Measurements from ENCODE around the gene HMBS. TPM values are rescaled to one million over a fixed set of nuclear protein-coding genes. Genes with fewer than 3 reads are reported as not detected.

Gene HMBS
- total RNA-seq, 4 donors from 2014 or later, result 9.9 to 22.1 (median 14.2) TPM

GRCh38 chr11:119067371-119068222, 17.1 kb upstream of the HMBS start, which contains the start of gene VPS11:
Gene VPS11, plus strand, starts transcription at chr11:119067818. Its CDS starts 6 bp downstream, at chr11:119067824.
- Histone ChIP-seq H3K36me3 (peaks cover 5 to 36% (median 6%) of the 10 kb centered on the region in 3 donors), H3K4me3 (peak within 1 kb of the TSS; percentile 66 to 79 (median 74)), H3K27ac (peak within 1 kb of the TSS; percentile 81 to 96 (median 88)), H3K9me3 (no peaks in the 10 kb centered on the region), H3K4me1 (peaks cover 3 to 47% (median 27%) of the 10 kb centered on the region in 3 donors), H3K27me3 (no peaks in the 10 kb centered on the region)
- WGBS, 2 donors, result 0% methylated on average over 20 to 31 of the region's 49 CpGs
- intact Hi-C loops (cut with DNase I), result no loop called here
- peak in 1 of 6 experiments; percentile 48 for TF ChIP-seq CTCF (IDR thresholded peaks at IDR 0.05)
- TF ChIP-seq POLR2A (IDR thresholded peaks at IDR 0.05), result peak in 3 of 4 donors; percentile 64 to 72 (median 69)
- peak; percentile 87 for DNase-seq

- TF ChIP-seq POLR2A (IDR thresholded peaks at IDR 0.05), result no peak
- TF ChIP-seq CTCF (IDR thresholded peaks at IDR 0.05), result no peak
- H3K36me3 ChIP-seq, result peaks cover 43 to 100% (median 70%) of the 10 kb centered on the region in 3 donors
Observed at GRCh38 chr11:119077839-119078238, 6.8 kb upstream of the HMBS start.

GRCh38 chr11:119078675-119079420, 5.8 kb upstream of the HMBS start:
- 87 to 95% methylated on average over 13 to 16 of the region's 19 CpGs for whole genome bisulfite sequencing, 2 donors
- intact Hi-C loops (cut with DNase I), result no loop called here
- peaks cover 36 to 92% (median 69%) of the 10 kb centered on the region in 3 donors for H3K36me3 ChIP-seq
- H3K27me3 ChIP-seq, result no peaks in the 10 kb centered on the region
- H3K9me3 ChIP-seq, result no peaks in the 10 kb centered on the region
- H3K4me3 ChIP-seq, result no peak overlapping the region
- DNase-seq, result no peak
- TF ChIP-seq POLR2A (IDR thresholded peaks at IDR 0.05), result no peak
- TF ChIP-seq CTCF (IDR thresholded peaks at IDR 0.05), result no peak
- H3K27ac ChIP-seq, result no peak overlapping the region
- peaks cover 0 to 2% (median 0%) of the 10 kb centered on the region in 3 donors for H3K4me1 ChIP-seq

More at GRCh38 chr11:119077839-119078238, 6.8 kb upstream of the HMBS start:
- intact Hi-C loops (cut with DNase I), result no loop called here
- no peaks in the 10 kb centered on the region for H3K4me1 ChIP-seq
- H3K27ac ChIP-seq, result no peak overlapping the region
- H3K4me3 ChIP-seq, result no peak overlapping the region
- 92 to 94% methylated on average over 7 of the region's 11 CpGs for WGBS, 2 donors
- no peaks in the 10 kb centered on the region for H3K9me3 ChIP-seq
- H3K27me3 ChIP-seq, result no peaks in the 10 kb centered on the region
- DNase-seq, result no peak

GRCh38 chr11:119081682-119082260, 2.9 kb upstream of the HMBS start:
- H3K36me3 ChIP-seq, result peaks cover 36 to 63% (median 49%) of the 10 kb centered on the region in 3 donors
- peaks cover 13 to 22% (median 16%) of the 10 kb centered on the region in 3 donors for H3K4me1 ChIP-seq
- no peaks in the 10 kb centered on the region for H3K9me3 ChIP-seq
- 58 to 64% methylated on average over 6 to 7 of the region's 7 CpGs for WGBS, 2 donors
- intact Hi-C loops (cut with DNase I), result no loop called here
- DNase-seq, result no peak
- no peak overlapping the region for H3K4me3 ChIP-seq
- TF ChIP-seq CTCF (IDR thresholded peaks at IDR 0.05) (no peak), POLR2A (IDR thresholded peaks at IDR 0.05) (no peak)
- H3K27me3 ChIP-seq, result no peaks in the 10 kb centered on the region
- no peak overlapping the region for H3K27ac ChIP-seq
